ENCODE measurements around the gene ZBED4. TPM values are rescaled to one million over a fixed set of nuclear protein-coding genes. Genes with fewer than 3 reads are reported as not detected.
A peak's percentile ranks its signal among the peaks of the same experiment; 100 is the strongest.

ZBED4 gene
- total and polyA plus RNA-seq, 2 of the 13 experiments (the other 11 are each of a cell fraction or from before 2014, with no cell fraction given) = 5.4 to 9.6 TPM

DNA sequence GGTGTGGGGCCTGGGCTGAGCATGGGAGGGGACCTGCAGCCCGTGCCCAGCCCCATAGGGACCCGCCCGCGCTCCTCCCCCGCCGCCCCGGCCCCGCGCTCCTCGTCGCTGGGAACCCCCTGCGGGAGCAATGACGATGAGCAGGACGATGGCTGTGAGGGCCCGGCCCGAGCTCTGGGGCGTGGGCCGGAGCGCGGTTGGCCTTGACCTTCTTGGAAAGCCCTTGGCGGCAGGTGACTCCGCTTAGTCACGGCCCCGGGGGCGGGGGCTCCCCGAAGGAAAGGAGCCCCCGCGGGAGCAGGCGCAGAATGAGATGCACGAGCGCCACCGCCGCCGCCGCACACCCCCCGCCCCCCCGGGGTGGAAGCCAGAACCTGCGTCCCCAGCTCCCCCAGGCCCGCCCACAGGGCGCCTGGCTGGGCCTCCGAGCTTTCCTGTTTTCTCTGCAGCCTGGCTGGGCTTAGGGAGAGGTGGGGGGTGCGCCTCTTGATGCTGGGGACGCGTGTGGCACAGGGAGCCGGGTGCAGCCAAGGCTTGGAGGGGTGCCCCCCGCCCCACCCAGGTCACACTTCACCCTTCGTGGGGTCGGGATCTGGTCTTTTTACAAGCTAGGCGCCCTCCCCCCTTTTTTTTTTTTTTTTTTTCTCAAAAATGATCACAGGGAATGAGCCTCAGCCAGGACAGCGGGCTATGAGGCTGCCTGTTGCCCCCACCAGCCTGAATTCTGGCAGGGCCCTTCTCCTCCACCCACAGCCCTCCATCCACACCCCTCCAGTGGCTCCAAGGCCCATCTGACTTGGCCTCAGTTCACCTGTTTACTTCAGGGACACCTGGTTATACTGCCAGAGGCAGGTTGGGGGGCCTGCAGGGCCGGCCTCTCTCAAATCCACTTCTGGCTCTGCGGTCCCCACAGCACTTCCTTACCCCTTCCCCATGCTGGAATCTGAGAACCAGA, 82.7 kb downstream of the ZBED4 start (continued):
- TF ChIP-seq, protein P1, sequence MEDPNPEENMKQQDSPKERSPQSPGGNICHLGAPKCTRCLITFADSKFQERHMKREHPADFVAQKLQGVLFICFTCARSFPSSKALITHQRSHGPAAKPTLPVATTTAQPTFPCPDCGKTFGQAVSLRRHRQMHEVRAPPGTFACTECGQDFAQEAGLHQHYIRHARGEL (CRISPR knock-in tag; IDR thresholded peaks at IDR 0.05) = no peak
- TF ChIP-seq, protein P2, sequence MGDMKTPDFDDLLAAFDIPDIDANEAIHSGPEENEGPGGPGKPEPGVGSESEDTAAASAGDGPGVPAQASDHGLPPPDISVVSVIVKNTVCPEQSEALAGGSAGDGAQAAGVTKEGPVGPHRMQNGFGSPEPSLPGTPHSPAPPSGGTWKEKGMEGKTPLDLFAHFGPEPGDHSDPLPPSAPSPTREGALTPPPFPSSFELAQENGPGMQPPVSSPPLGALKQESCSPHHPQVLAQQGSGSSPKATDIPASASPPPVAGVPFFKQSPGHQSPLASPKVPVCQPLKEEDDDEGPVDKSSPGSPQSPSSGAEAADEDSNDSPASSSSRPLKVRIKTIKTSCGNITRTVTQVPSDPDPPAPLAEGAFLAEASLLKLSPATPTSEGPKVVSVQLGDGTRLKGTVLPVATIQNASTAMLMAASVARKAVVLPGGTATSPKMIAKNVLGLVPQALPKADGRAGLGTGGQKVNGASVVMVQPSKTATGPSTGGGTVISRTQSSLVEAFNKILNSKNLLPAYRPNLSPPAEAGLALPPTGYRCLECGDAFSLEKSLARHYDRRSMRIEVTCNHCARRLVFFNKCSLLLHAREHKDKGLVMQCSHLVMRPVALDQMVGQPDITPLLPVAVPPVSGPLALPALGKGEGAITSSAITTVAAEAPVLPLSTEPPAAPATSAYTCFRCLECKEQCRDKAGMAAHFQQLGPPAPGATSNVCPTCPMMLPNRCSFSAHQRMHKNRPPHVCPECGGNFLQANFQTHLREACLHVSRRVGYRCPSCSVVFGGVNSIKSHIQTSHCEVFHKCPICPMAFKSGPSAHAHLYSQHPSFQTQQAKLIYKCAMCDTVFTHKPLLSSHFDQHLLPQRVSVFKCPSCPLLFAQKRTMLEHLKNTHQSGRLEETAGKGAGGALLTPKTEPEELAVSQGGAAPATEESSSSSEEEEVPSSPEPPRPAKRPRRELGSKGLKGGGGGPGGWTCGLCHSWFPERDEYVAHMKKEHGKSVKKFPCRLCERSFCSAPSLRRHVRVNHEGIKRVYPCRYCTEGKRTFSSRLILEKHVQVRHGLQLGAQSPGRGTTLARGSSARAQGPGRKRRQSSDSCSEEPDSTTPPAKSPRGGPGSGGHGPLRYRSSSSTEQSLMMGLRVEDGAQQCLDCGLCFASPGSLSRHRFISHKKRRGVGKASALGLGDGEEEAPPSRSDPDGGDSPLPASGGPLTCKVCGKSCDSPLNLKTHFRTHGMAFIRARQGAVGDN (CRISPR knock-in tag; IDR thresholded peaks at IDR 0.05) = peak; percentile 76
- TF ChIP-seq, protein P3, sequence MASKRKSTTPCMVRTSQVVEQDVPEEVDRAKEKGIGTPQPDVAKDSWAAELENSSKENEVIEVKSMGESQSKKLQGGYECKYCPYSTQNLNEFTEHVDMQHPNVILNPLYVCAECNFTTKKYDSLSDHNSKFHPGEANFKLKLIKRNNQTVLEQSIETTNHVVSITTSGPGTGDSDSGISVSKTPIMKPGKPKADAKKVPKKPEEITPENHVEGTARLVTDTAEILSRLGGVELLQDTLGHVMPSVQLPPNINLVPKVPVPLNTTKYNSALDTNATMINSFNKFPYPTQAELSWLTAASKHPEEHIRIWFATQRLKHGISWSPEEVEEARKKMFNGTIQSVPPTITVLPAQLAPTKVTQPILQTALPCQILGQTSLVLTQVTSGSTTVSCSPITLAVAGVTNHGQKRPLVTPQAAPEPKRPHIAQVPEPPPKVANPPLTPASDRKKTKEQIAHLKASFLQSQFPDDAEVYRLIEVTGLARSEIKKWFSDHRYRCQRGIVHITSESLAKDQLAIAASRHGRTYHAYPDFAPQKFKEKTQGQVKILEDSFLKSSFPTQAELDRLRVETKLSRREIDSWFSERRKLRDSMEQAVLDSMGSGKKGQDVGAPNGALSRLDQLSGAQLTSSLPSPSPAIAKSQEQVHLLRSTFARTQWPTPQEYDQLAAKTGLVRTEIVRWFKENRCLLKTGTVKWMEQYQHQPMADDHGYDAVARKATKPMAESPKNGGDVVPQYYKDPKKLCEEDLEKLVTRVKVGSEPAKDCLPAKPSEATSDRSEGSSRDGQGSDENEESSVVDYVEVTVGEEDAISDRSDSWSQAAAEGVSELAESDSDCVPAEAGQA (IDR thresholded peaks at IDR 0.05; ENCODE audit: low read depth) = no peak
- TF ChIP-seq, protein P3 (CRISPR knock-in tag; IDR thresholded peaks at IDR 0.05; ENCODE audit: borderline replicate concordance) = no peak
- TF ChIP-seq ZNF761 (CRISPR knock-in tag; conservative IDR thresholded peaks at IDR 0.05) (no peak), HDAC1 (CRISPR knock-in tag; IDR thresholded peaks at IDR 0.05) (peak; percentile 62), ZNF550 (CRISPR knock-in tag; IDR thresholded peaks at IDR 0.05; ENCODE audit: borderline replicate concordance) (no peak), SPEN (CRISPR knock-in tag; IDR thresholded peaks at IDR 0.05; ENCODE audit: low read depth) (peak; percentile 70; the same call in 1 of the 2 replicates), ZSCAN25 (CRISPR knock-in tag; IDR thresholded peaks at IDR 0.05) (peak; percentile 87), RXRA (CRISPR knock-in tag; IDR thresholded peaks at IDR 0.05) (peak; percentile 97)
- TF ChIP-seq, protein P4, sequence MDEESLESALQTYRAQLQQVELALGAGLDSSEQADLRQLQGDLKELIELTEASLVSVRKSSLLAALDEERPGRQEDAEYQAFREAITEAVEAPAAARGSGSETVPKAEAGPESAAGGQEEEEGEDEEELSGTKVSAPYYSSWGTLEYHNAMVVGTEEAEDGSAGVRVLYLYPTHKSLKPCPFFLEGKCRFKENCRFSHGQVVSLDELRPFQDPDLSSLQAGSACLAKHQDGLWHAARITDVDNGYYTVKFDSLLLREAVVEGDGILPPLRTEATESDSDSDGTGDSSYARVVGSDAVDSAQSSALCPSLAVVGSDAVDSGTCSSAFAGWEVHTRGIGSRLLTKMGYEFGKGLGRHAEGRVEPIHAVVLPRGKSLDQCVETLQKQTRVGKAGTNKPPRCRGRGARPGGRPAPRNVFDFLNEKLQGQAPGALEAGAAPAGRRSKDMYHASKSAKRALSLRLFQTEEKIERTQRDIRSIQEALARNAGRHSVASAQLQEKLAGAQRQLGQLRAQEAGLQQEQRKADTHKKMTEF (CRISPR knock-in tag; IDR thresholded peaks at IDR 0.05) = peak; percentile 97

Data from HepG2 (cell line).